Osteoblast (primary cell): Measurements from ENCODE around the gene PDE4B. TPM values are rescaled to one million over a fixed set of nuclear protein-coding genes. Genes with fewer than 3 reads are reported as not detected.

ENCODE experiments used
- DNase-seq: peaks from one replicate; pipeline ENCODE4 v3.0.0; 2011; ENCODE audit warnings: low spot score, mixed read lengths; ENCODE audit not compliant: insufficient read length; ENCODE audit errors: missing footprints
- H2AFZ ChIP-seq: 2 replicates; pipeline ENCODE4 v1.6.0; 2011; ENCODE audit warnings: mild to moderate bottlenecking, low read length
- H3K27ac ChIP-seq: 2 replicates; pipeline ENCODE4 v1.5.1; 2011; ENCODE audit warnings: mild to moderate bottlenecking, low read depth, low read length, moderate library complexity
- H3K27me3 ChIP-seq: 2 replicates; pipeline ENCODE4 v1.6.0; 2012; ENCODE audit warnings: mild to moderate bottlenecking, control low read depth, inconsistent platforms, low read length, moderate library complexity; ENCODE audit not compliant: insufficient read depth
- H3K36me3 ChIP-seq: 2 replicates; pipeline ENCODE4 v1.5.1; 2011; ENCODE audit warnings: mild to moderate bottlenecking, low read length, control low read depth, moderate library complexity; ENCODE audit not compliant: insufficient read depth
- H3K4me1 ChIP-seq: 2 replicates; pipeline ENCODE4 v1.5.1; 2011; ENCODE audit warnings: mild to moderate bottlenecking, low read length, control low read depth, moderate library complexity; ENCODE audit not compliant: insufficient read depth
- H3K4me2 ChIP-seq: 2 replicates; pipeline ENCODE4 v1.6.0; 2011; ENCODE audit warnings: mild to moderate bottlenecking, low read length; ENCODE audit not compliant: insufficient read depth
- H3K4me3 ChIP-seq: fragments of 200-600 bp; sonication (generic); 3 replicates; pipeline ENCODE4 v1.5.1; 2012; ENCODE audit warnings: mild to moderate bottlenecking, low read length, inconsistent platforms; ENCODE audit not compliant: insufficient read depth
- H3K79me2 ChIP-seq: 2 replicates; pipeline ENCODE4 v1.6.0; 2012; ENCODE audit warnings: mild to moderate bottlenecking, low read length, control low read depth, inconsistent platforms; ENCODE audit not compliant: insufficient read depth
- H3K9me3 ChIP-seq: 2 replicates; pipeline ENCODE4 v1.5.1; 2011; ENCODE audit warnings: low read depth, low read length, control low read depth
- H4K20me1 ChIP-seq: 2 replicates; pipeline ENCODE4 v1.6.0; 2012; ENCODE audit warnings: mild to moderate bottlenecking, low read length, control low read depth; ENCODE audit not compliant: insufficient read depth
- total RNA-seq: library from RNA; depleted of rRNA; stranded (reverse); fragments of >200 nt; gene quantifications from 2 replicates; pipeline ENCODE4 v1.2.3, GENCODE V29; 2012
- TF ChIP-seq, protein P1 (sequence below): IDR thresholded peaks from 2 replicates; pipeline ENCODE4 v1.5.1; 2011; ENCODE audit warnings: mild to moderate bottlenecking, low read depth, low read length, moderate library complexity; ENCODE audit errors: extremely low read depth

Gene PDE4B
- total RNA-seq, 1 donor = 21.4 TPM

DNA sequence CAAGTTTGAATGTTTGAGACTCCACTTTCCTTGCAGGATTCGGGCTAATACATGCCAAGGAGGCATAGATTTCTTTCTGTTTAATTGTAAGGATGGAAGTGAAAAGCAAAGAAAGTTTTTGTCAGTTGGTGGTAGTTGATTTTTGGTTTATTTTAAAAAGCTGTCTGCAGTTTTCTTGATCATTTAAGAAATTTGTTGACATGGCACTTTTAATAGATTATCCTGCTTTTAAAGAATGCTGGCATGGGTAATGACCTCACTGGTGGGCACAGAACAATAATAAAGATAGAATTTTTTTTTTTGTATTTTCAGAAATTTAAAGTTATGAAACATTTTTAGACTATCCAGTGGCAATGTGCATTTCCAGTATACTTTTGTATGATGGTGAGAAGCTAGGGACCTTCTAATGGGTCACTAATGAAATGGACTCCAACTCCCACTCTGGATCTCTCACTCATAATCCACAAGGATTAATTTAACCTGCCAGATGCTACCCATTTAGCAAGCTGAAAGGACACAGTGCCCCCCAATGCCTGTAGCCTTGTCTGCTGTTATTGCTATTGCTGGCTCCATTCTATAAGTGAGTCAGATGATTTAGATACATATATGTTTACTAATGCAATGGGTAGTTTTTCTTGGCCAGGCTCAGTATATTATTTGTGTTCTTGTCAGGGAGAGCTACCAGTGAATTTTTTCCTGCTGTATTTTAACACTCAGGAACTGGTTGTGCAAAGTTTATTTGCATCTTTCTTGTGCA, 551.1 kb downstream of the PDE4B start:
- H3K9me3 ChIP-seq = no peaks in the 10 kb centered on the region
- no peaks in the 10 kb centered on the region for H3K36me3 ChIP-seq
- no peak overlapping the region for H3K27ac ChIP-seq
- no peak for DNase-seq
- H4K20me1 ChIP-seq = no peaks in the 10 kb centered on the region
- no peak overlapping the region for H3K4me2 ChIP-seq
- TF ChIP-seq, protein P1, sequence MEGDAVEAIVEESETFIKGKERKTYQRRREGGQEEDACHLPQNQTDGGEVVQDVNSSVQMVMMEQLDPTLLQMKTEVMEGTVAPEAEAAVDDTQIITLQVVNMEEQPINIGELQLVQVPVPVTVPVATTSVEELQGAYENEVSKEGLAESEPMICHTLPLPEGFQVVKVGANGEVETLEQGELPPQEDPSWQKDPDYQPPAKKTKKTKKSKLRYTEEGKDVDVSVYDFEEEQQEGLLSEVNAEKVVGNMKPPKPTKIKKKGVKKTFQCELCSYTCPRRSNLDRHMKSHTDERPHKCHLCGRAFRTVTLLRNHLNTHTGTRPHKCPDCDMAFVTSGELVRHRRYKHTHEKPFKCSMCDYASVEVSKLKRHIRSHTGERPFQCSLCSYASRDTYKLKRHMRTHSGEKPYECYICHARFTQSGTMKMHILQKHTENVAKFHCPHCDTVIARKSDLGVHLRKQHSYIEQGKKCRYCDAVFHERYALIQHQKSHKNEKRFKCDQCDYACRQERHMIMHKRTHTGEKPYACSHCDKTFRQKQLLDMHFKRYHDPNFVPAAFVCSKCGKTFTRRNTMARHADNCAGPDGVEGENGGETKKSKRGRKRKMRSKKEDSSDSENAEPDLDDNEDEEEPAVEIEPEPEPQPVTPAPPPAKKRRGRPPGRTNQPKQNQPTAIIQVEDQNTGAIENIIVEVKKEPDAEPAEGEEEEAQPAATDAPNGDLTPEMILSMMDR = peak; percentile 24
- H3K27me3 ChIP-seq = no peaks in the 10 kb centered on the region
- peaks cover 64% of the 10 kb centered on the region for H3K79me2 ChIP-seq
- no peak overlapping the region for H2AFZ ChIP-seq
- peaks cover 26% of the 10 kb centered on the region for H3K4me1 ChIP-seq
- no peak overlapping the region for H3K4me3 ChIP-seq

DNA sequence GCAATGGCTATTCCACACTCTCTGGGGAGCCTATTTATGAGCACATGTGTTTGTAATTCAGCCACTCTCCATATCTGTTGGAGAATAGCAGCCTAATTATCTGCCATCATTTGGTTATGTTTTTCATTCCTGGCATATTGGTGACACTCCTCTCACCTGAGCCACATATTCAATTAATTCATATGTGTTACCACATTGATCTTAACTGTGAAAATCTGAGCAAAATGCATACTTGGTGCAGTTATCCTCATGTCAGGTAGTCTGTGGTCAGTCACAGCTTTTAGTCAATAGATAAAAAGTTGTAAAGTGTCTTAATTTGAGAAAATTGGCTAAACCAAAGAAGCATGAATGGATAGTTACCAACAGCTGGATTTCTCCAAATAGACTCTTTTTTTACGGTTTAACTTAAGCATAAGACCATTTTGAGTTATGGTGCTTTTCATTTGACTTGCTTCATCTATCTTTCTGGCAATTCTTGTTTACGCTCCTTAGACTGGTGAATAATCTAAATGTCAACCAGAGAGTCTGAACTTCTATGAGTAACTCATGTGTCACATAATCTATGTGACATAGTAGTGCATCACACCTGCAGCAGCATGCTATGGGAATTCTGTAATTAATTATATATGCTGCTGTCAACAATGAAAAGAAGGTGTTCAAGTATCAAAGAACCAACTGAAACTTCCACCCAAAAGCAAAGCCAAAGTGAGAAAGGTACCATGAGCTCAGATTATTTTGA, 553.5 kb downstream of the PDE4B start:
- Histone ChIP-seq H3K4me1 (peaks cover 35% of the 10 kb centered on the region), H3K4me3 (no peak overlapping the region), H3K79me2 (peaks cover 61% of the 10 kb centered on the region), H4K20me1 (no peaks in the 10 kb centered on the region), H3K9me3 (no peaks in the 10 kb centered on the region), H3K27me3 (no peaks in the 10 kb centered on the region), H3K4me2 (no peak overlapping the region), H3K36me3 (no peaks in the 10 kb centered on the region), H2AFZ (no peak overlapping the region), H3K27ac (no peak overlapping the region)
- no peak for DNase-seq
- TF ChIP-seq, protein P1 = no peak

DNA sequence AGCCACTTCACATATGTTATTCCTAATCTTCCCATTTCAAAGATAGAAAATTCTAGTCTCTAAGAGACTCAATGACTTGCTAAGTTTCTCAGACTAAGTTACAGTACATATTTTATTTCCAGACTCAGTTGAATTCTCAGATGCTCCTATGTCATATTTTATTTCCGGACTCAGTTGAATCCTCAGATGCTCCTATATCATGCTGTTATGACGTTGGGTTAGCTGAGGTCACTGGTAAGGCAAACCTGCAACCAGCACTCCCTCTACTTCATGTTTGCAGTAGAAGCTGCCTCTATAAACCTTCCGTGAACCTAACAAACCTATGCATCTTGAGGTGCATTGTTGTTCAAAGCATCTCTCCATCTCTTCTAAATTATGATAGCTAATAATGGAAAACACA, 554.2 kb downstream of the PDE4B start:
- Histone ChIP-seq H3K4me3 (no peak overlapping the region), H3K9me3 (no peaks in the 10 kb centered on the region), H3K36me3 (no peaks in the 10 kb centered on the region), H3K79me2 (peaks cover 67% of the 10 kb centered on the region), H2AFZ (no peak overlapping the region), H3K4me2 (no peak overlapping the region), H4K20me1 (no peaks in the 10 kb centered on the region), H3K4me1 (peaks cover 36% of the 10 kb centered on the region), H3K27me3 (no peaks in the 10 kb centered on the region), H3K27ac (no peak overlapping the region)
- no peak for DNase-seq
- TF ChIP-seq, protein P1 = no peak

DNA sequence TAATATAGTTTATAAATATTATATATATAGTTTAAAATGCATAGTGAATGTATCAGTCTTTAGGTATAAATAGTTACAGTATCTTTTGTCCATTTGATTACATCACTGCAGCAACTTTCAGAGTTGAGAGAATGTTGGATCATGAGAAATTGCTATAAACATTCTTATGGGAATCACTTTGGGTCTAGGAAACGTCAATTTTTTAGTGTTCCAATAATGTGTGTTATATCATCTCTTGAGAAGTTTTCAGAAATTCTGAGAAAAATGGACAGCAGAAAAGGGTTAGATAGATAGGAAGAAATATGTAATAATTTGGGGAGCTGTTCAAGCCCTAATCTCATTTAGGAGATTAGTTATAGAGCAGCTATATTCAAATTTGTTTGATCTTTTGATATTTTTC, 556.1 kb downstream of the PDE4B start:
- Histone ChIP-seq H3K4me3 (no peak overlapping the region), H3K27me3 (no peaks in the 10 kb centered on the region), H3K36me3 (no peaks in the 10 kb centered on the region), H3K4me1 (peaks cover 49% of the 10 kb centered on the region), H2AFZ (no peak overlapping the region), H4K20me1 (no peaks in the 10 kb centered on the region), H3K9me3 (no peaks in the 10 kb centered on the region), H3K27ac (no peak overlapping the region), H3K79me2 (peaks cover 69% of the 10 kb centered on the region), H3K4me2 (no peak overlapping the region)
- DNase-seq = no peak
- TF ChIP-seq, protein P1 = no peak
